OCI-LY3 (cell line): ENCODE results near the gene UQCRC1.

Source experiments
- H2AFZ ChIP-seq: fragments of 200-600, 300-600 bp; shearing (Covaris generic); 2 replicates; pipeline ENCODE4 v1.6.0; 2014; ENCODE audit warnings: antibody characterized with exemption, low read depth, low read length
- H3K27ac ChIP-seq: fragments of 200-600, 300-600 bp; sonication (generic); 2 replicates; pipeline ENCODE4 v1.5.1; 2014; ENCODE audit warnings: mild to moderate bottlenecking, low read length, moderate library complexity, mixed read lengths
- H3K27me3 ChIP-seq: fragments of 200-600, 300-600 bp; sonication (generic); 2 replicates; pipeline ENCODE4 v1.6.1; 2014; ENCODE audit warnings: low read depth, low read length, mixed read lengths
- H3K36me3 ChIP-seq: fragments of 200-600, 300-600 bp; sonication (generic); replicated peaks from 2 replicates; pipeline ENCODE3; 2014; ENCODE audit warnings: low read depth, low read length, mixed read lengths
- H3K4me1 ChIP-seq: fragments of 300-600, 200-600 bp; sonication (generic); 2 replicates; pipeline ENCODE4 v1.6.1; 2014; ENCODE audit warnings: low read length, mixed read lengths
- H3K4me2 ChIP-seq: fragments of 200-600, 300-600 bp; sonication (generic); 2 replicates; pipeline ENCODE4 v1.6.1; 2014; ENCODE audit warnings: low read length, mixed read lengths
- H3K4me3 ChIP-seq: fragments of 300-600, 200-600 bp; sonication (generic); 2 replicates; pipeline ENCODE4 v1.5.1; 2014; ENCODE audit warnings: antibody characterized with exemption, mild to moderate bottlenecking, low read length, moderate library complexity
- H3K79me2 ChIP-seq: fragments of 300-600, 200-600 bp; shearing (Covaris generic); 2 replicates; pipeline ENCODE4 v1.6.1; 2014; ENCODE audit warnings: mild to moderate bottlenecking, low read length, mixed read lengths
- H3K9ac ChIP-seq: fragments of 300-600, 200-600 bp; shearing (Covaris generic); 2 replicates; pipeline ENCODE4 v1.6.0; 2014; ENCODE audit warnings: mild to moderate bottlenecking, low read length, moderate library complexity
- H3K9me3 ChIP-seq: fragments of 200-600, 300-600 bp; shearing (Covaris generic); 2 replicates; pipeline ENCODE4 v1.6.1; 2014; ENCODE audit warnings: low read length, mixed read lengths; ENCODE audit not compliant: insufficient read depth
- H4K20me1 ChIP-seq: fragments of 200-600, 300-600 bp; sonication (generic); 2 replicates; pipeline ENCODE4 v1.6.1; 2016; ENCODE audit warnings: low read length, mixed read lengths; ENCODE audit not compliant: insufficient read depth
- CTCF ChIP-seq: fragments of 200-600, 300-600 bp; sonication (generic); IDR thresholded peaks from 2 replicates; pipeline ENCODE4 v1.5.1; 2014; ENCODE audit warnings: antibody characterized with exemption, low read length, low read depth
- EZH2phosphoT487 ChIP-seq: fragments of 200-600 bp; shearing (Covaris generic); IDR thresholded peaks from 2 replicates; pipeline ENCODE4 v1.6.1; 2018; ENCODE audit warnings: antibody characterized with exemption, mixed run types, low read depth

UQCRC1 gene

DNA sequence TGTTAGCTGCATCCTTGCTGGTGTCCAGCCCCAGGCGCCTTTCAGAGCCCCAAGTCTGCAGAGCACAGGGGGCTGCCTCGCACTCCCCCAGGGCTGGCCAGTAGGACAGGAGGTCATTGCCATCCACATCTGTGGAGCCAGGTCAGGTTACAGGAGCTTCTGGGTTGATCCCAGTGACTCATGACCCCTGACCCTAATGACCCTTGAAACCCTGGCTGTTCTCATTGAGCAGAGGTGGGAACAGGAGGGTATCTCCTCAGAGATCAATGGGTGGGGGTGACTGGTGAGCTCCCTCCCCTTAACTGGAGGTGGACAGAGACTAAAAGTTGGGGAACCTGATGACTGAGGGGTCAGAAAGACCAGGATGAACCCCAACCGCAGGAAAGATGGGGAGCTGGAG, 31.9 kb upstream of the UQCRC1 start:
- no peak overlapping the region for H3K9ac ChIP-seq
- TF ChIP-seq EZH2phosphoT487 (no peak), CTCF (no peak)
- H3K27me3 ChIP-seq = no peaks in the 10 kb centered on the region
- H2AFZ ChIP-seq = no peak overlapping the region
- H4K20me1 ChIP-seq = no peaks in the 10 kb centered on the region
- H3K4me1 ChIP-seq = peaks cover 3% of the 10 kb centered on the region
- no peaks in the 10 kb centered on the region for H3K79me2 ChIP-seq
- no peak overlapping the region for H3K27ac ChIP-seq
- no peaks in the 10 kb centered on the region for H3K36me3 ChIP-seq
- H3K4me2 ChIP-seq = no peak overlapping the region
- no peaks in the 10 kb centered on the region for H3K9me3 ChIP-seq
- H3K4me3 ChIP-seq = no peak overlapping the region

- Histone ChIP-seq H2AFZ (no peak overlapping the region), H3K27ac (no peak overlapping the region), H3K4me1 (peaks cover 6% of the 10 kb centered on the region), H3K9me3 (no peaks in the 10 kb centered on the region), H3K79me2 (no peaks in the 10 kb centered on the region), H3K9ac (no peak overlapping the region), H3K36me3 (no peaks in the 10 kb centered on the region), H3K4me2 (no peak overlapping the region), H3K27me3 (no peaks in the 10 kb centered on the region), H3K4me3 (no peak overlapping the region), H4K20me1 (no peaks in the 10 kb centered on the region)
- no peak for TF ChIP-seq EZH2phosphoT487
- TF ChIP-seq CTCF = no peak
Measured at GRCh38 chr3:48639944-48640606, 30.6 kb upstream of the UQCRC1 start.

DNA sequence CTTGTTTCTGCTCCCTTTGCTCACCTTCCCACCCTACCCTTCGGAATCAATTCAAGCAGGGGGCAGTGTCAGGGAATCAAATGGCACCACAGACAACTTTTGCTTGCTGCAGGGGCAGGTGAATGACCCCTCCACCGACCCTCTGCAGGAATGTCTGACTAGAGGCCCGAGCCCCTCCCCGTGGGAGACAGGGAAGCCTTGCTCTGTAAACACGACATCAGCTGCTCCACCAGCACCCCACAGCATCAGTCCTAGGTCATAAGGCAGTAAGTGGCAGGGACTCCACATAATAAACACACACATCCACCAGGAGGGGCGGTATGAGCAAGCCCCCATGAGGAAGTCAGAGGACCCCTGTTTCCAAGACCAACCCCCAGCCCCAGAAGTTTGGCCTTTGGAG, 27.9 kb upstream of the UQCRC1 start:
- TF ChIP-seq CTCF (0 out of 2 replicates have a peak, but pooled peaks have one; percentile 6), EZH2phosphoT487 (no peak)
- Histone ChIP-seq H3K27me3 (no peaks in the 10 kb centered on the region), H3K4me2 (no peak overlapping the region), H4K20me1 (peaks cover 9% of the 10 kb centered on the region; the same call in 1 of the 2 replicates), H3K9ac (no peak overlapping the region), H3K79me2 (0 out of 2 replicates have a peak, but pooled peaks cover 4% of the 10 kb centered on the region), H3K9me3 (no peaks in the 10 kb centered on the region), H3K36me3 (peaks cover 5% of the 10 kb centered on the region), H2AFZ (no peak overlapping the region), H3K27ac (no peak overlapping the region), H3K4me1 (peaks cover 14% of the 10 kb centered on the region), H3K4me3 (no peak overlapping the region)

DNA sequence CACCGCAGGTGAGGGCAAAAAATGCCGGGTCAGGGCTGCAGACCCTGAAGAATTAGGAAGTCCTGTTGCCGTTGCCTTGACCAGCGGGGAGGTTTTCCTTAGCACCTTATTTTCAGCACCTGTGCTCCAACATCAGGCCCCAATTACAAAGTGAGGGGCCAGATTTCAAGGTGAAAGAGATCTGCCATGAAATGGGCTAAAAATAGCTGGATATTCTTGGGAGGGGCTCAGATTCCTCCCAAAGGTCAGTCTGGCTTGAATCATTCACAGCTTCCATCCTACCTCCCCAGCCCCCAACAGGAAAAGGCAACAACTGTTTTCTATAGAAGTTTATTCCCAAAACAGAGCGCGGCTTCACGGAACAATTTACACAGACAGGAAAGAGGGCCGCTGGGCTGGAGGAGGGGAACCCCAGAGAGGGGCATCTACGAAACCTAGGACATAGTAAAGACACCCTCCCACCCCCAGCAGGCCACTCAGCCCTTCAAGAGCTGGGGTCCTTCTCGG, 26.8 kb upstream of the UQCRC1 start:
- H3K79me2 ChIP-seq = 0 out of 2 replicates have a peak, but pooled peaks cover 4% of the 10 kb centered on the region
- H4K20me1 ChIP-seq = peaks cover 9% of the 10 kb centered on the region; the same call in 1 of the 2 replicates
- peak overlapping the region; percentile 65 for H3K9ac ChIP-seq
- peaks cover 14% of the 10 kb centered on the region for H3K4me1 ChIP-seq
- peak overlapping the region; percentile 89 for H3K4me3 ChIP-seq
- no peaks in the 10 kb centered on the region for H3K9me3 ChIP-seq
- H2AFZ ChIP-seq = peak overlapping the region; percentile 55; the same call in 1 of the 2 replicates
- TF ChIP-seq CTCF = no peak
- no peak for TF ChIP-seq EZH2phosphoT487
- no peak overlapping the region for H3K27ac ChIP-seq
- H3K4me2 ChIP-seq = peak overlapping the region; percentile 80
- H3K27me3 ChIP-seq = no peaks in the 10 kb centered on the region
- H3K36me3 ChIP-seq = peaks cover 5% of the 10 kb centered on the region
